Left ventricle myocardium inferior (tissue), 1 donor: ENCODE measurements around the gene ZAP70. TPM values are rescaled to one million over a fixed set of nuclear protein-coding genes. Genes with fewer than 3 reads are reported as not detected.

ENCODE experiments used
- DNase-seq: peaks from one replicate; pipeline ENCODE4 v3.0.0-alpha.2; 2020
- H3K27ac ChIP-seq: fragments of 200-600 bp; replicated peaks from 2 replicates; pipeline ENCODE4 v1.8.0; 2021
- H3K27me3 ChIP-seq: fragments of 200-600 bp; 2 replicates; pipeline ENCODE4 v1.8.0; 2021; ENCODE audit warnings: low read depth
- H3K36me3 ChIP-seq: fragments of 200-600 bp; 2 replicates; pipeline ENCODE4 v1.8.0; 2021
- H3K4me1 ChIP-seq: fragments of 200-600 bp; 2 replicates; pipeline ENCODE4 v1.8.0; 2021
- H3K4me3 ChIP-seq: fragments of 200-600 bp; 2 replicates; pipeline ENCODE4 v1.8.0; 2021; ENCODE audit warnings: mild to moderate bottlenecking, moderate library complexity
- H3K9me3 ChIP-seq: fragments of 200-600 bp; replicated peaks from 2 replicates; pipeline ENCODE4 v1.8.0; 2021
- CTCF ChIP-seq: fragments of 200-600 bp; IDR thresholded peaks from 2 replicates; pipeline ENCODE4 v1.8.0; 2021; ENCODE audit warnings: antibody characterized with exemption, mild to moderate bottlenecking, borderline replicate concordance
- intact Hi-C: fragments of 100-400 bp; cut with micrococcal nuclease; formaldehyde crosslinking; loops from one replicate; pipeline ENCODE4 v1.11.0; 2022
- total RNA-seq: library from RNA; stranded (reverse); fragmentation: NEBNext Ultra II Directional; extraction: Animal tissue kit (Norgen Biotek cat#: 25700); gene quantifications from one replicate; pipeline ENCODE4 v1.2.1, GENCODE V29; 2021
- donor health status: DM: no; HTN: yes; CAD: no; lungs with severe emphysema.

ZAP70 gene
- total RNA-seq, 1 donor from 2014 or later, result 0.55 TPM

- intact Hi-C loops, result no loop called here
- no peak for TF ChIP-seq CTCF
- Histone ChIP-seq H3K4me3 (no peak overlapping the region), H3K27ac (no peak overlapping the region), H3K36me3 (no peaks in the 10 kb centered on the region), H3K27me3 (peaks cover 4% of the 10 kb centered on the region), H3K4me1 (peaks cover 7% of the 10 kb centered on the region), H3K9me3 (no peaks in the 10 kb centered on the region)
- no peak for DNase-seq
Observed at GRCh38 chr2:97706112-97706511, 7.3 kb upstream of the ZAP70 start.

- intact Hi-C loops, result no loop called here
- TF ChIP-seq CTCF, result no peak
- H3K4me1 ChIP-seq, result peaks cover 7% of the 10 kb centered on the region
Observed at GRCh38 chr2:97706708-97707345, 6.5 kb upstream of the ZAP70 start.

GRCh38 chr2:97707362-97708047 is 5.9 kb upstream of the ZAP70 start:
- H3K27me3 ChIP-seq, result peaks cover 4% of the 10 kb centered on the region
- intact Hi-C loops, result no loop called here
- no peak for DNase-seq
- peaks cover 7% of the 10 kb centered on the region for H3K4me1 ChIP-seq
- H3K36me3 ChIP-seq, result no peaks in the 10 kb centered on the region
- TF ChIP-seq CTCF, result no peak
- H3K9me3 ChIP-seq, result no peaks in the 10 kb centered on the region
- no peak overlapping the region for H3K4me3 ChIP-seq
- H3K27ac ChIP-seq, result no peak overlapping the region

More at GRCh38 chr2:97706708-97707345, 6.5 kb upstream of the ZAP70 start:
- DNase-seq, result no peak
- Histone ChIP-seq H3K36me3 (no peaks in the 10 kb centered on the region), H3K9me3 (no peaks in the 10 kb centered on the region), H3K27ac (no peak overlapping the region), H3K27me3 (peaks cover 4% of the 10 kb centered on the region), H3K4me3 (no peak overlapping the region)

- Histone ChIP-seq H3K4me1 (peaks cover 12% of the 10 kb centered on the region), H3K4me3 (no peak overlapping the region), H3K27ac (no peak overlapping the region), H3K36me3 (no peaks in the 10 kb centered on the region), H3K27me3 (peaks cover 4% of the 10 kb centered on the region), H3K9me3 (no peaks in the 10 kb centered on the region)
- no peak for TF ChIP-seq CTCF
- no peak for DNase-seq
- intact Hi-C loops, result no loop called here
Observed at GRCh38 chr2:97708048-97708380, 5.4 kb upstream of the ZAP70 start.

GRCh38 chr2:97708608-97709007 is 4.8 kb upstream of the ZAP70 start:
- Histone ChIP-seq H3K4me1 (peaks cover 17% of the 10 kb centered on the region), H3K27ac (no peak overlapping the region), H3K27me3 (peaks cover 4% of the 10 kb centered on the region), H3K4me3 (no peak overlapping the region), H3K36me3 (no peaks in the 10 kb centered on the region), H3K9me3 (no peaks in the 10 kb centered on the region)
- TF ChIP-seq CTCF, result no peak
- intact Hi-C loops, result no loop called here
- DNase-seq, result no peak
